ENCODE results near the gene RFPL3.
"Not testable (repeated sequence)": the region's sequence is repeated elsewhere in the genome, so short reads cannot be mapped to it uniquely, and the experiment has no call there.

The RFPL3 gene

GRCh38 chr22:32357567-32357966 lies at the start of gene RFPL3:
TSS of gene RFPL3 (plus strand) at chr22:32357867. CDS start at chr22:32358072, 205 bp downstream.
- not testable (repeated sequence) for DNase-seq

- DNase-seq, result no peak
Measured at GRCh38 chr22:32308191-32308590, 49.5 kb upstream of the RFPL3 start.

- no peak for DNase-seq
Measured at GRCh38 chr22:32308934-32309333, 48.7 kb upstream of the RFPL3 start.

GRCh38 chr22:32309585-32310251 lies 47.9 kb upstream of the RFPL3 start:
- no peak for DNase-seq

- no peak for DNase-seq
Measured at GRCh38 chr22:32310777-32311176, 46.9 kb upstream of the RFPL3 start.

GRCh38 chr22:32311551-32312071 lies 46.1 kb upstream of the RFPL3 start:
- DNase-seq, result no peak

- DNase-seq, result no peak
Measured at GRCh38 chr22:32312748-32313147, 44.9 kb upstream of the RFPL3 start.

- no peak for DNase-seq
Measured at GRCh38 chr22:32313532-32313931, 44.1 kb upstream of the RFPL3 start.

GRCh38 chr22:32317524-32317923 lies 40.1 kb upstream of the RFPL3 start:
- DNase-seq, result no peak

GRCh38 chr22:32318361-32318760 lies 39.3 kb upstream of the RFPL3 start:
- no peak for DNase-seq

- DNase-seq, result no peak
Measured at GRCh38 chr22:32319861-32320406, 37.7 kb upstream of the RFPL3 start.

GRCh38 chr22:32322986-32323385 lies 34.7 kb upstream of the RFPL3 start:
- no peak for DNase-seq

GRCh38 chr22:32323513-32324164 lies 34.0 kb upstream of the RFPL3 start:
- DNase-seq, result no peak

GRCh38 chr22:32324505-32325415 lies 32.9 kb upstream of the RFPL3 start:
- no peak for DNase-seq

GRCh38 chr22:32325416-32325801 lies 32.3 kb upstream of the RFPL3 start:
- no peak for DNase-seq

GRCh38 chr22:32325811-32326237 lies 31.8 kb upstream of the RFPL3 start:
- no peak for DNase-seq

- DNase-seq, result no peak
Measured at GRCh38 chr22:32326647-32327046, 31.0 kb upstream of the RFPL3 start.

- no peak for DNase-seq
Measured at GRCh38 chr22:32327066-32327465, 30.6 kb upstream of the RFPL3 start.

- DNase-seq, result no peak
Measured at GRCh38 chr22:32327596-32328171, 30.0 kb upstream of the RFPL3 start.

GRCh38 chr22:32328306-32329201 lies 29.1 kb upstream of the RFPL3 start:
- no peak for DNase-seq

- DNase-seq, result no peak
Measured at GRCh38 chr22:32329202-32329645, 28.4 kb upstream of the RFPL3 start.
